NCI-H524 (cell line): ENCODE measurements around the gene ADIG.
"Not testable (repeated sequence)": the region's sequence is repeated elsewhere in the genome, so short reads cannot be mapped to it uniquely, and the experiment has no call there.

Experiments used
- DNase-seq, 2 experiments: peaks; one replicate each; lab custom pipeline; 2025; lab: John Stamatoyannopoulos, UW

Gene ADIG

GRCh38 chr20:38573413-38573812 is 7.6 kb upstream of the ADIG start:
- no peak for DNase-seq

GRCh38 chr20:38579219-38579910 is 1.6 kb upstream of the ADIG start:
- no peak for DNase-seq

GRCh38 chr20:38579921-38580320 is 1.1 kb upstream of the ADIG start:
- no peak for DNase-seq

GRCh38 chr20:38581830-38582358 is 897 bp downstream of the ADIG start:
- no peak for DNase-seq

GRCh38 chr20:38583306-38583705 is 2.3 kb downstream of the ADIG start:
- no peak for DNase-seq

- DNase-seq: no peak
Observed at GRCh38 chr20:38584099-38584763, 3.2 kb downstream of the ADIG start.

- no peak for DNase-seq
Observed at GRCh38 chr20:38585404-38586180, 4.6 kb downstream of the ADIG start.

GRCh38 chr20:38586181-38586525 is 5.2 kb downstream of the ADIG start:
- no peak for DNase-seq

- no peak for DNase-seq
Observed at GRCh38 chr20:38588303-38588702, 7.3 kb downstream of the ADIG start.

GRCh38 chr20:38589351-38589750 is 8.4 kb downstream of the ADIG start:
- no peak for DNase-seq

- no peak for DNase-seq
Observed at GRCh38 chr20:38589967-38590675, 9.1 kb downstream of the ADIG start.

GRCh38 chr20:38590676-38591473 is 9.9 kb downstream of the ADIG start:
- no peak for DNase-seq

GRCh38 chr20:38591474-38592410 is 10.7 kb downstream of the ADIG start:
- DNase-seq: no peak

GRCh38 chr20:38592411-38592790 is 11.4 kb downstream of the ADIG start:
- not testable (repeated sequence) for DNase-seq

- DNase-seq: not testable (repeated sequence)
Observed at GRCh38 chr20:38594281-38594680, 13.3 kb downstream of the ADIG start.

- not testable (repeated sequence) for DNase-seq
Observed at GRCh38 chr20:38595886-38596285, 14.9 kb downstream of the ADIG start.

- no peak for DNase-seq
Observed at GRCh38 chr20:38599410-38599882, 18.4 kb downstream of the ADIG start.

- no peak for DNase-seq
Observed at GRCh38 chr20:38600057-38600456, 19.1 kb downstream of the ADIG start.

- DNase-seq: peak; percentile 6 to 53
Observed at GRCh38 chr20:38601216-38602184, 20.5 kb downstream of the ADIG start, which contains the start of gene ARHGAP40. TSS of gene ARHGAP40 (plus strand) at chr20:38601809.
